ENCODE results near the gene RBFOX1.

RBFOX1 gene

DNA sequence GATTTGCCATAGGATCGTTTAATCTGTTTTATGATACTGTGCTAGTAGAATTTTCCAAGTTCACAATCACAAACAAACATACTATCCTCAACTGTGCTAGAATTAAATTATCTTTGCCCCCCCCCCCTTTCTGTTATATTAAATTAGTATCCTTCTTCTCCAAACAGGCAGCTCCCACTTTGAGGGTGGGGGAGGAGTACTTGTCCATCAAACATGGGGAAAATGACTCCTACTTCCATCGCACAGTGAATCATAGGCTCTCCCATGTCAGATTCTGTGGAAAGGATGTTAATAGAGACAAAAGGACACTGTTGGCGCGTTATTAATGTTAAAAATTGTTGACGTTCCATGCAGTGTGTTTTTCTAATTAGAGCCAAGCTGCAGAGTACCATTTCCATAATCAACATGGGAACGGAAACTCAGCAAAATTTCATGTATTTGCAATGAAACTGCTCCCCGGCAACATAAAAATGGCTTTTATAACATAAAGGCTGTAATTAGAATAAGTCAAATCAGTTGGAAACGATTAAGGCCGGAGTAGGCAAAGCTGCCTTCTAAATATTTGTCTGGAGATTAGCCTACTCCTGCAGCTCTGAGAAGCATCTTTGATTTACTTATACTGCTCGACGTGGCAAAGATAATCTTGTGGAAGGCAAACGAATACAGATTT is 104.6 kb downstream of the RBFOX1 start:
- Histone ChIP-seq H2BK15ac (ENCODE audit: low read length) (no peak overlapping the region), H3K18ac (ENCODE audit: low read length) (no peak overlapping the region), H3K36me3 (replicated peaks in 1 of 2; ENCODE audit: control insufficient read depth in 2 of 2, insufficient read depth in 2 of 2, low read length in 2 of 2) (no peaks in the 10 kb centered on the region), H2BK12ac (ENCODE audit: low read length) (no peak overlapping the region), H3K23ac (ENCODE audit: low read depth, low read length, poor library complexity) (no peak overlapping the region), H2AFZ (ENCODE audit: low read length) (no peak overlapping the region), H4K91ac (ENCODE audit: low read depth, low read length, poor library complexity) (no peak overlapping the region), H3K27me3 (ENCODE audit: control insufficient read depth in 3 of 3, insufficient read depth in 3 of 3, low read depth in 1 of 3, low read length in 3 of 3) (no peaks in the 10 kb centered on the region), H3K4me2 (ENCODE audit: insufficient read depth, low read length, poor library complexity, severe bottlenecking) (no peak overlapping the region), H3K9me3 (replicated peaks in 1 of 2; ENCODE audit: control insufficient read depth in 2 of 2, insufficient read depth in 1 of 2, low read depth in 1 of 2, low read length in 2 of 2) (no peaks in the 10 kb centered on the region), H2BK120ac (ENCODE audit: low read depth, low read length) (no peak overlapping the region), H3K4me3 (ENCODE audit: low read length in 2 of 2) (no peak overlapping the region), H4K8ac (ENCODE audit: low read depth, low read length) (no peak overlapping the region), H3K27ac (replicated peaks; ENCODE audit: low read length) (no peak overlapping the region), H3K9ac (ENCODE audit: low read depth, low read length, poor library complexity) (no peak overlapping the region), H2AK5ac (ENCODE audit: low read depth, low read length) (no peak overlapping the region), H2BK5ac (ENCODE audit: low read length) (no peak overlapping the region), H3K14ac (ENCODE audit: low read length) (no peak overlapping the region), H3K4me1 (ENCODE audit: control insufficient read depth in 2 of 2, insufficient read depth in 1 of 2, low read depth in 1 of 2, low read length in 2 of 2) (peaks cover 0 to 6% of the 10 kb centered on the region in 2 donors), H3K79me1 (ENCODE audit: low read depth, low read length) (no peaks in the 10 kb centered on the region), H3K4ac (ENCODE audit: low read length) (no peak overlapping the region)
- WGBS, 2 donors (ENCODE audit: extremely low coverage in 2 of 2, insufficient read length in 2 of 2, insufficient replicate concordance in 1 of 2), result no CpG with 5 or more reads among the region's 12 CpGs
- no peak for DNase-seq (ENCODE audit: low spot score)

DNA sequence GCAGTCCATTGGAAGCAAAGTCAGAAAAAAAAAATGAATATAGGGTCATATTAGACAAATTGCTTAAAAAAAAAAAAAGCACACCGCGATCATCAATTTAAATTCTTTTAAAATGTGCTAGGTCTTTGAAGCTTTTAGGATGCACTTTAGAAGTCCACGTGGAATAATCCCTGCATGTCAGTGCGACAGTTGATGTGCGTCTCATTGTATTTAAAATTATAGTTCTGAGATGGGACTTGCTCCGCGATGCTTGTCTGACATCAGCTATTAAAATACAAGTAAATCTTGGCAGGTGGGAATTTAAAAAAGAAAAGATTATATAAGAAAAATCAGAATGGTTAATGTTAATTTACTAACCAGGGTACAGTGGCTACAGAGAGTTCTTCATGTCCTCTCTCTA is 105.2 kb downstream of the RBFOX1 start:
- H2AK5ac ChIP-seq (ENCODE audit: low read depth, low read length), result no peak overlapping the region
- no peak overlapping the region for H4K8ac ChIP-seq (ENCODE audit: low read depth, low read length)
- no peak overlapping the region for H3K4me3 ChIP-seq (ENCODE audit: low read length in 2 of 2)
- no peak overlapping the region for H2BK12ac ChIP-seq (ENCODE audit: low read length)
- H3K27me3 ChIP-seq (ENCODE audit: control insufficient read depth in 3 of 3, insufficient read depth in 3 of 3, low read depth in 1 of 3, low read length in 3 of 3), result no peaks in the 10 kb centered on the region
- no peak overlapping the region for H2BK5ac ChIP-seq (ENCODE audit: low read length)
- H3K4ac ChIP-seq (ENCODE audit: low read length), result no peak overlapping the region
- H2BK15ac ChIP-seq (ENCODE audit: low read length), result no peak overlapping the region
- H3K4me1 ChIP-seq (ENCODE audit: control insufficient read depth in 2 of 2, insufficient read depth in 1 of 2, low read depth in 1 of 2, low read length in 2 of 2), result peaks cover 0 to 6% of the 10 kb centered on the region in 2 donors
- H3K18ac ChIP-seq (ENCODE audit: low read length), result no peak overlapping the region
- no peaks in the 10 kb centered on the region for H3K79me1 ChIP-seq (ENCODE audit: low read depth, low read length)
- no peaks in the 10 kb centered on the region for H3K9me3 ChIP-seq (replicated peaks in 1 of 2; ENCODE audit: control insufficient read depth in 2 of 2, insufficient read depth in 1 of 2, low read depth in 1 of 2, low read length in 2 of 2)
- WGBS, 2 donors (ENCODE audit: extremely low coverage in 2 of 2, insufficient read length in 2 of 2, insufficient replicate concordance in 1 of 2), result no CpG with 5 or more reads among the region's 7 CpGs
- no peak overlapping the region for H3K4me2 ChIP-seq (ENCODE audit: insufficient read depth, low read length, poor library complexity, severe bottlenecking)
- no peak overlapping the region for H3K9ac ChIP-seq (ENCODE audit: low read depth, low read length, poor library complexity)
- no peak overlapping the region for H3K14ac ChIP-seq (ENCODE audit: low read length)
- DNase-seq (ENCODE audit: low spot score), result no peak
- no peak overlapping the region for H2BK120ac ChIP-seq (ENCODE audit: low read depth, low read length)
- no peak overlapping the region for H3K27ac ChIP-seq (replicated peaks; ENCODE audit: low read length)
- no peak overlapping the region for H3K23ac ChIP-seq (ENCODE audit: low read depth, low read length, poor library complexity)
- no peaks in the 10 kb centered on the region for H3K36me3 ChIP-seq (replicated peaks in 1 of 2; ENCODE audit: control insufficient read depth in 2 of 2, insufficient read depth in 2 of 2, low read length in 2 of 2)
- no peak overlapping the region for H4K91ac ChIP-seq (ENCODE audit: low read depth, low read length, poor library complexity)
- no peak overlapping the region for H2AFZ ChIP-seq (ENCODE audit: low read length)

DNA sequence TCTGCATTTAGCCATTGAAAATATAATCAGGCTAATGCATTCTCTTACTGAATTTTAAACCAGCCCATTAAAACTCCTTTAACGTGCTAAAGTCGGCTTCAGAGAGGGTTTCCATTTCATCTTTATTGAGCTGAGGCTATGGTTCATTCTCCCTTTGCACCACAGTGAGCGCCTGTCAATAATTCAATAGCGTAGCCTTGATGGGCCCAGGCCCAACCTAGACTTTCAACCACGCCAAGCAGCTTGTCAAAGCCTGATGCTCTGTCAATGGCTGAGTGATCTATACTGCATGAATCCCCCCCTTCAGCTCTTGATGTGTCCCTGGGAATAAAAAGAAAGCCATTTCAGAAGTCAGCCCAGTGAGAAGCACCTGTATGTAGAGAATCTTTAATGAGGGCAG is 106.0 kb downstream of the RBFOX1 start:
- Histone ChIP-seq H2AFZ (ENCODE audit: low read length) (no peak overlapping the region), H4K91ac (ENCODE audit: low read depth, low read length, poor library complexity) (no peak overlapping the region), H3K36me3 (replicated peaks in 1 of 2; ENCODE audit: control insufficient read depth in 2 of 2, insufficient read depth in 2 of 2, low read length in 2 of 2) (no peaks in the 10 kb centered on the region), H4K8ac (ENCODE audit: low read depth, low read length) (no peak overlapping the region), H2BK120ac (ENCODE audit: low read depth, low read length) (no peak overlapping the region), H2BK5ac (ENCODE audit: low read length) (no peak overlapping the region), H2AK5ac (ENCODE audit: low read depth, low read length) (no peak overlapping the region), H3K14ac (ENCODE audit: low read length) (no peak overlapping the region), H3K4me2 (ENCODE audit: insufficient read depth, low read length, poor library complexity, severe bottlenecking) (no peak overlapping the region), H2BK15ac (ENCODE audit: low read length) (no peak overlapping the region), H3K4ac (ENCODE audit: low read length) (no peak overlapping the region), H3K9me3 (replicated peaks in 1 of 2; ENCODE audit: control insufficient read depth in 2 of 2, insufficient read depth in 1 of 2, low read depth in 1 of 2, low read length in 2 of 2) (no peaks in the 10 kb centered on the region), H3K18ac (ENCODE audit: low read length) (no peak overlapping the region), H3K9ac (ENCODE audit: low read depth, low read length, poor library complexity) (no peak overlapping the region), H3K79me1 (ENCODE audit: low read depth, low read length) (no peaks in the 10 kb centered on the region), H2BK12ac (ENCODE audit: low read length) (no peak overlapping the region), H3K4me1 (ENCODE audit: control insufficient read depth in 2 of 2, insufficient read depth in 1 of 2, low read depth in 1 of 2, low read length in 2 of 2) (peaks cover 0 to 6% of the 10 kb centered on the region in 2 donors), H3K27me3 (ENCODE audit: control insufficient read depth in 3 of 3, insufficient read depth in 3 of 3, low read depth in 1 of 3, low read length in 3 of 3) (no peaks in the 10 kb centered on the region), H3K4me3 (ENCODE audit: low read length in 2 of 2) (no peak overlapping the region), H3K27ac (replicated peaks; ENCODE audit: low read length) (no peak overlapping the region), H3K23ac (ENCODE audit: low read depth, low read length, poor library complexity) (no peak overlapping the region)
- no peak for DNase-seq (ENCODE audit: low spot score)
- no CpG with 5 or more reads among the region's 5 CpGs for WGBS, 2 donors (ENCODE audit: extremely low coverage in 2 of 2, insufficient read length in 2 of 2, insufficient replicate concordance in 1 of 2)

GRCh38 chr16:7439518-7439917 is 106.9 kb downstream of the RBFOX1 start:
- no peak overlapping the region for H2BK15ac ChIP-seq (ENCODE audit: low read length)
- no peak overlapping the region for H3K4me3 ChIP-seq (ENCODE audit: low read length in 2 of 2)
- H3K14ac ChIP-seq (ENCODE audit: low read length), result no peak overlapping the region
- H4K91ac ChIP-seq (ENCODE audit: low read depth, low read length, poor library complexity), result no peak overlapping the region
- H3K79me1 ChIP-seq (ENCODE audit: low read depth, low read length), result no peaks in the 10 kb centered on the region
- H3K27me3 ChIP-seq (ENCODE audit: control insufficient read depth in 3 of 3, insufficient read depth in 3 of 3, low read depth in 1 of 3, low read length in 3 of 3), result no peaks in the 10 kb centered on the region
- peaks cover 0 to 6% of the 10 kb centered on the region in 2 donors for H3K4me1 ChIP-seq (ENCODE audit: control insufficient read depth in 2 of 2, insufficient read depth in 1 of 2, low read depth in 1 of 2, low read length in 2 of 2)
- no peak overlapping the region for H3K4me2 ChIP-seq (ENCODE audit: insufficient read depth, low read length, poor library complexity, severe bottlenecking)
- H2BK5ac ChIP-seq (ENCODE audit: low read length), result no peak overlapping the region
- no peak for DNase-seq (ENCODE audit: low spot score)
- H3K27ac ChIP-seq (replicated peaks; ENCODE audit: low read length), result no peak overlapping the region
- no peak overlapping the region for H4K8ac ChIP-seq (ENCODE audit: low read depth, low read length)
- no CpG with 5 or more reads among the region's 4 CpGs for WGBS, 2 donors (ENCODE audit: extremely low coverage in 2 of 2, insufficient read length in 2 of 2, insufficient replicate concordance in 1 of 2)
- H2BK12ac ChIP-seq (ENCODE audit: low read length), result no peak overlapping the region
- no peaks in the 10 kb centered on the region for H3K36me3 ChIP-seq (replicated peaks in 1 of 2; ENCODE audit: control insufficient read depth in 2 of 2, insufficient read depth in 2 of 2, low read length in 2 of 2)
- no peak overlapping the region for H2AK5ac ChIP-seq (ENCODE audit: low read depth, low read length)
- H3K23ac ChIP-seq (ENCODE audit: low read depth, low read length, poor library complexity), result no peak overlapping the region
- H2BK120ac ChIP-seq (ENCODE audit: low read depth, low read length), result no peak overlapping the region
- H2AFZ ChIP-seq (ENCODE audit: low read length), result no peak overlapping the region
- H3K18ac ChIP-seq (ENCODE audit: low read length), result no peak overlapping the region
- no peak overlapping the region for H3K4ac ChIP-seq (ENCODE audit: low read length)
- no peak overlapping the region for H3K9ac ChIP-seq (ENCODE audit: low read depth, low read length, poor library complexity)
- H3K9me3 ChIP-seq (replicated peaks in 1 of 2; ENCODE audit: control insufficient read depth in 2 of 2, insufficient read depth in 1 of 2, low read depth in 1 of 2, low read length in 2 of 2), result no peaks in the 10 kb centered on the region
